ENCODE results near the gene FOSL2.

DNA sequence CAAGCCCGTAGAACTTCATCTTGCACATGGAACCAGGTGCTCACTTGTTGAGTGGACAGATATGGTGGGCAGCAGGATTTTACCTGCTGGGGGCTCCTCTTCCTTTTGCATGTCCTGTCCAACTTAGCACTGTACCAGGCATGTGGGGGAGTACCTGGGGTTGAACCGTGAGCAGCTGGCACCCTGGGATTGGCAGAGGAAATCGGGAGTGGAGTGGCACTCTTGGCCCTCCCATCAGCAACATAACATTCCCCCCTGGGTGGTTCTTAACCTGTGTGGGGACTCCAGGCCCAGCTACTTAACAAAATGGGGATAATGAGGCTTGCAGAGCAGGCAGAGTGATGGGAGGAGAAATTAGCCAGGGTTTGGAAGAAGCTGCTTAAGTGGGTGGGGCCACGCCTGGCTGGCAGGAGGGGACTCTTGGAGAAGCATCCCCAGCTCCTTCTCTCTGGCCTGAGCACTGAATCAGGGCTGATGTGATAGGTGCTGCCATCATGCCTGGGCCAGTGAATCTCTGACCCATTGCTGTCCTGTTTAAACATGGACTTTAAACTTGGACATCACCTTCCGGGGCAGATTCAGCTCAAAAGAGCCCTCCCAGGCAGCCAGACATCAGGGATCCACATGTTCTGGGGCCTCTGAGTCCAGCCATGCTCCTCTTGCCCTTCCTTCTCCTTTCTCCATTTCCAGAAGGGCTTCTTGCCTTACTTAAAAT lies 15.5 kb downstream of the FOSL2 start:
- TF ChIP-seq, protein P1, sequence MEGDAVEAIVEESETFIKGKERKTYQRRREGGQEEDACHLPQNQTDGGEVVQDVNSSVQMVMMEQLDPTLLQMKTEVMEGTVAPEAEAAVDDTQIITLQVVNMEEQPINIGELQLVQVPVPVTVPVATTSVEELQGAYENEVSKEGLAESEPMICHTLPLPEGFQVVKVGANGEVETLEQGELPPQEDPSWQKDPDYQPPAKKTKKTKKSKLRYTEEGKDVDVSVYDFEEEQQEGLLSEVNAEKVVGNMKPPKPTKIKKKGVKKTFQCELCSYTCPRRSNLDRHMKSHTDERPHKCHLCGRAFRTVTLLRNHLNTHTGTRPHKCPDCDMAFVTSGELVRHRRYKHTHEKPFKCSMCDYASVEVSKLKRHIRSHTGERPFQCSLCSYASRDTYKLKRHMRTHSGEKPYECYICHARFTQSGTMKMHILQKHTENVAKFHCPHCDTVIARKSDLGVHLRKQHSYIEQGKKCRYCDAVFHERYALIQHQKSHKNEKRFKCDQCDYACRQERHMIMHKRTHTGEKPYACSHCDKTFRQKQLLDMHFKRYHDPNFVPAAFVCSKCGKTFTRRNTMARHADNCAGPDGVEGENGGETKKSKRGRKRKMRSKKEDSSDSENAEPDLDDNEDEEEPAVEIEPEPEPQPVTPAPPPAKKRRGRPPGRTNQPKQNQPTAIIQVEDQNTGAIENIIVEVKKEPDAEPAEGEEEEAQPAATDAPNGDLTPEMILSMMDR (IDR thresholded peaks at IDR 0.05) = no peak
- no peak for TF ChIP-seq EZH2 (IDR thresholded peaks at IDR 0.05; ENCODE audit: borderline replicate concordance, insufficient read depth, low read depth, low read length, poor library complexity, severe bottlenecking)
